Caco-2 (cell line): ENCODE measurements around the gene TYMP. TPM values are rescaled to one million over a fixed set of nuclear protein-coding genes. Genes with fewer than 3 reads are reported as not detected.

Source experiments
- BruUV-seq: library from RNA; stranded (reverse); fragments of 400-500 nt; replicated peaks from 2 replicates; lab custom pipeline; 2021; lab: Mats Ljungman, UMichigan
- CTCF ChIA-PET: fragments of 300-600 bp; sonication (Branson Sonifier 250); formaldehyde crosslinking; loops from one replicate; lab custom pipeline; 2022; ENCODE audit warnings: antibody characterized with exemption; lab: Charles Lee
- POLR2A ChIA-PET: fragments of 300-600 bp; sonication (Branson Sonifier 250); formaldehyde crosslinking; loops from one replicate; lab custom pipeline; 2022; ENCODE audit warnings: antibody characterized with exemption; lab: Charles Lee
- DNase-seq, 2 experiments: peaks; one replicate each; pipeline versions ENCODE4 v3.0.0 to v3.0.0-alpha.2; 2020 to 2022
- H3K27me3 ChIP-seq: replicated peaks from 2 replicates; pipeline ENCODE4 v1.6.0; 2011; ENCODE audit warnings: low read length; ENCODE audit not compliant: control insufficient read depth, insufficient read depth
- H3K36me3 ChIP-seq: 2 replicates; pipeline ENCODE4 v1.5.1; 2011; ENCODE audit warnings: low read length; ENCODE audit not compliant: control insufficient read depth, insufficient read depth
- H3K4me1 ChIP-seq: fragments of 250-450 bp; sonication (Bioruptor Pico); 2 replicates; pipeline ENCODE4 v1.5.1; 2020; ENCODE audit warnings: mild to moderate bottlenecking
- H3K4me3 ChIP-seq: 2 replicates; pipeline ENCODE4 v1.5.1; 2011; ENCODE audit warnings: low read depth, mild to moderate bottlenecking, control low read depth, low read length
- H3K9me3 ChIP-seq: fragments of 250-450 bp; sonication (Bioruptor Pico); 2 replicates; pipeline ENCODE4 v1.5.1; 2020; ENCODE audit warnings: mild to moderate bottlenecking, moderate library complexity
- H3K27ac Mint-ChIP-seq: one replicate; pipeline ENCODE4 v1.8.0; 2022; ENCODE audit warnings: mixed read lengths; ENCODE audit not compliant: unreplicated experiment
- H3K27me3 Mint-ChIP-seq: one replicate; pipeline ENCODE4 v1.8.0; 2022; ENCODE audit warnings: mixed read lengths; ENCODE audit not compliant: insufficient read depth, unreplicated experiment
- H3K36me3 Mint-ChIP-seq: one replicate; pipeline ENCODE4 v1.8.0; 2022; ENCODE audit warnings: mild to moderate bottlenecking, mixed read lengths; ENCODE audit not compliant: insufficient read depth, unreplicated experiment
- H3K4me1 Mint-ChIP-seq: one replicate; pipeline ENCODE4 v1.8.0; 2022; ENCODE audit warnings: low read depth, mixed read lengths; ENCODE audit not compliant: unreplicated experiment
- H3K4me3 Mint-ChIP-seq: one replicate; pipeline ENCODE4 v1.8.0; 2022; ENCODE audit warnings: mild to moderate bottlenecking, moderate library complexity, mixed read lengths; ENCODE audit not compliant: unreplicated experiment
- H3K9me3 Mint-ChIP-seq: one replicate; pipeline ENCODE4 v1.8.0; 2022; ENCODE audit warnings: mixed read lengths; ENCODE audit not compliant: unreplicated experiment
- CTCF ChIP-seq, 2 experiments: fragments of 200-600 bp in 1 of 2; IDR thresholded peaks; 1 replicate in 1 of 2; 2 replicates in 1 of 2; pipeline versions ENCODE4 v1.5.1 to v1.8.0; 2011 to 2022; ENCODE audit warnings: antibody characterized with exemption in 1 of 2, control low read depth in 1 of 2, inconsistent platforms in 1 of 2, low read depth in 1 of 2, low read length in 1 of 2, mild to moderate bottlenecking in 1 of 2, moderate library complexity in 1 of 2; ENCODE audit not compliant: insufficient read depth in 1 of 2, severe bottlenecking in 1 of 2, unreplicated experiment in 1 of 2
- intact Hi-C: fragments of 100-400 bp; cut with micrococcal nuclease; formaldehyde crosslinking; loops from one replicate; pipeline ENCODE4 v1.10.0; 2022; ENCODE audit not compliant: unreplicated experiment
- total RNA-seq: library from RNA; stranded (reverse); gene quantifications from 2 replicates; pipeline ENCODE4 v1.2.3, GENCODE V29; 2022

Gene TYMP
- total RNA-seq, 1 experiment from 2014 or later = 3.9 TPM

- no peaks in the 10 kb centered on the region for H3K36me3 ChIP-seq
- Mint-ChIP-seq H3K9me3 (no peaks in the 10 kb centered on the region), H3K36me3 (peaks cover 59% of the 10 kb centered on the region), H3K4me3 (peak overlapping the region; percentile 89), H3K4me1 (peaks cover 21% of the 10 kb centered on the region), H3K27ac (peak overlapping the region; percentile 69), H3K27me3 (no peaks in the 10 kb centered on the region)
- no peaks in the 10 kb centered on the region for H3K27me3 ChIP-seq
- peaks cover 29% of the 10 kb centered on the region for H3K4me1 ChIP-seq
- no peak for TF ChIP-seq CTCF (IDR thresholded peaks at IDR 0.05; ENCODE audit: insufficient read depth in 1 of 2, low read depth in 1 of 2, low read length in 1 of 2, severe bottlenecking in 1 of 2, unreplicated experiment in 1 of 2)
- ChIA-PET CTCF (interaction anchor here (1.4 kb wide), 1 partner anchor 20 kb away, joined by 3 read pairs; the partner anchor contains the start of genes LMF2 and NCAPH2), POLR2A (no interaction called here)
- no TSS peak for BruUV-seq
- H3K9me3 ChIP-seq = no peaks in the 10 kb centered on the region
- intact Hi-C loops = loop anchor here (5.0 kb wide), 1 partner anchor 54 kb away; the partner anchor contains the start of gene CHKB
- no peak overlapping the region for H3K4me3 ChIP-seq
- peak in 1 of 2 experiments; percentile 28 for DNase-seq
Measured at GRCh38 chr22:50527921-50528681, 1.7 kb downstream of the TYMP start.

GRCh38 chr22:50526834-50527801, 2.7 kb downstream of the TYMP start:
- Mint-ChIP-seq H3K27ac (peak overlapping the region; percentile 69), H3K4me3 (peak overlapping the region; percentile 89), H3K4me1 (peaks cover 14% of the 10 kb centered on the region), H3K9me3 (no peaks in the 10 kb centered on the region), H3K36me3 (peaks cover 53% of the 10 kb centered on the region), H3K27me3 (no peaks in the 10 kb centered on the region)
- CTCF ChIA-PET = interaction anchor here (0.6 to 1.4 kb wide), 2 partner anchors 9 to 19 kb away, joined by 3 to 4 read pairs; partner anchors contain the start of genes LMF2 and NCAPH2
- Histone ChIP-seq H3K4me1 (peaks cover 20% of the 10 kb centered on the region), H3K27me3 (no peaks in the 10 kb centered on the region), H3K4me3 (peak overlapping the region; percentile 87), H3K36me3 (no peaks in the 10 kb centered on the region), H3K9me3 (no peaks in the 10 kb centered on the region)
- TF ChIP-seq CTCF (IDR thresholded peaks at IDR 0.05; ENCODE audit: insufficient read depth in 1 of 2, low read depth in 1 of 2, low read length in 1 of 2, severe bottlenecking in 1 of 2, unreplicated experiment in 1 of 2) = no peak
- peak; percentile 62 to 71 for DNase-seq
- POLR2A ChIA-PET = interaction anchor here (0.6 kb wide), 1 partner anchor 101 kb away, joined by 5 read pairs; no protein-coding TSS in a partner anchor
- TSS peak; percentile 8 for BruUV-seq
- intact Hi-C loops = loop anchor here (5.0 kb wide), 1 partner anchor 55 kb away; the partner anchor contains the start of gene CHKB
